Esophagus squamous epithelium (tissue), 5 donors: ENCODE data around the gene TKTL1. TPM values are rescaled to one million over a fixed set of nuclear protein-coding genes. Genes with fewer than 3 reads are reported as not detected.

Experiments used
- DNase-seq: peaks from one replicate; lab custom pipeline; 2025; lab: John Stamatoyannopoulos, UW
- H3K27ac ChIP-seq, 4 donors: fragments of 200-600 bp; sonication (generic); one replicate each; pipeline ENCODE4 v1.5.1; 2016 to 2019; ENCODE audit warnings: mild to moderate bottlenecking in 1 of 4
- H3K27me3 ChIP-seq, 4 donors: fragments of 200-600 bp; sonication (generic); 1 replicate in 3 of 4; 2 replicates in 1 of 4; pipeline versions ENCODE4 v1.5.1 to v1.6.0; 2017 to 2021; ENCODE audit warnings: antibody characterized with exemption in 1 of 4
- H3K36me3 ChIP-seq, 3 donors: fragments of 200-600 bp; sonication (generic); one replicate each; pipeline ENCODE4 v1.5.1; 2016 to 2019
- H3K4me1 ChIP-seq, 3 donors: fragments of 200-600 bp; sonication (generic); one replicate each; pipeline ENCODE4 v1.5.1; 2017 to 2019
- H3K4me3 ChIP-seq, 4 donors: fragments of 200-600 bp; sonication (generic); 1 replicate in 3 of 4; 2 replicates in 1 of 4; pipeline ENCODE4 v1.5.1; 2016 to 2019; ENCODE audit warnings: mild to moderate bottlenecking in 2 of 4, moderate library complexity in 1 of 4
- H3K9me3 ChIP-seq, 3 donors: fragments of 200-600 bp; sonication (generic); one replicate each; pipeline ENCODE4 v1.5.1; 2016 to 2019
- CTCF ChIP-seq, 6 experiments: fragments of 450-650 bp in 4 of 6; fragments of 200-600 bp in 2 of 6; sonication (generic) in 2 of 6; IDR thresholded peaks; one replicate each; pipeline ENCODE4 v1.5.1; 2016 to 2019; ENCODE audit warnings: antibody characterized with exemption in 6 of 6, mild to moderate bottlenecking in 4 of 6, moderate library complexity in 4 of 6
- POLR2A ChIP-seq, 4 donors: fragments of 450-650 bp; IDR thresholded peaks; one replicate each; pipeline ENCODE4 v1.6.1; 2017; ENCODE audit warnings: antibody characterized with exemption in 4 of 4, mild to moderate bottlenecking in 4 of 4, moderate library complexity in 3 of 4
- WGBS, 2 donors: methylation state at CpG; one replicate each; pipeline ENCODE4 v1.1.5; 2018; 5-methylcytosine and 5-hydroxymethylcytosine counted together
- intact Hi-C: fragments of 100-400 bp; cut with DNase I; formaldehyde crosslinking; loops from one replicate; pipeline ENCODE4 v1.15.0; 2022
- total RNA-seq, 4 donors: library from RNA; depleted of rRNA; stranded (reverse); fragments of >200 nt; gene quantifications; one replicate each; pipeline ENCODE4 v1.1.0, GENCODE V29; 2016
- donor health status: DM: yes; HTN: yes; CAD: no.

Gene TKTL1
- total RNA-seq, 4 donors from 2014 or later, result not detected

GRCh38 chrX:154323537-154323936 is 27.9 kb downstream of the TKTL1 start:
- DNase-seq, result no peak
- no peak overlapping the region for H3K27ac ChIP-seq
- 58 to 69% methylated on average over 4 to 6 of the region's 7 CpGs for WGBS, 2 donors
- no peaks in the 10 kb centered on the region for H3K36me3 ChIP-seq
- intact Hi-C loops, result no loop called here
- H3K27me3 ChIP-seq, result no peaks in the 10 kb centered on the region
- no peak overlapping the region for H3K4me3 ChIP-seq
- H3K4me1 ChIP-seq, result peaks cover 0 to 20% (median 6%) of the 10 kb centered on the region in 3 donors
- H3K9me3 ChIP-seq, result no peaks in the 10 kb centered on the region
- TF ChIP-seq CTCF (IDR thresholded peaks at IDR 0.05), result no peak
- no peak for TF ChIP-seq POLR2A (IDR thresholded peaks at IDR 0.05)

- WGBS, 2 donors, result 41 to 63% methylated on average over 8 of the region's 8 CpGs
- Histone ChIP-seq H3K4me3 (no peak overlapping the region), H3K4me1 (peaks cover 0 to 20% (median 6%) of the 10 kb centered on the region in 3 donors), H3K36me3 (no peaks in the 10 kb centered on the region), H3K9me3 (no peaks in the 10 kb centered on the region), H3K27ac (no peak overlapping the region), H3K27me3 (no peaks in the 10 kb centered on the region)
- TF ChIP-seq POLR2A (IDR thresholded peaks at IDR 0.05) (no peak), CTCF (IDR thresholded peaks at IDR 0.05) (no peak)
- intact Hi-C loops, result no loop called here
- DNase-seq, result no peak
Observed at GRCh38 chrX:154325541-154325940, 29.9 kb downstream of the TKTL1 start.

- 29 to 39% methylated on average over 6 to 11 of the region's 11 CpGs for WGBS, 2 donors
- Histone ChIP-seq H3K27me3 (no peaks in the 10 kb centered on the region), H3K9me3 (no peaks in the 10 kb centered on the region), H3K4me3 (no peak overlapping the region), H3K27ac (peak overlapping the region in 1 of 4 donors; percentile 9), H3K36me3 (no peaks in the 10 kb centered on the region), H3K4me1 (peaks cover 0 to 20% (median 6%) of the 10 kb centered on the region in 3 donors)
- no peak for DNase-seq
- intact Hi-C loops, result no loop called here
- TF ChIP-seq CTCF (IDR thresholded peaks at IDR 0.05) (no peak), POLR2A (IDR thresholded peaks at IDR 0.05) (no peak)
Observed at GRCh38 chrX:154327038-154327820, 31.6 kb downstream of the TKTL1 start.

- intact Hi-C loops, result no loop called here
- 93 to 100% methylated on average over 4 to 5 of the region's 5 CpGs for WGBS, 2 donors
- H3K4me1 ChIP-seq, result peaks cover 0 to 20% (median 6%) of the 10 kb centered on the region in 3 donors
- no peak for DNase-seq
- H3K36me3 ChIP-seq, result no peaks in the 10 kb centered on the region
- no peak overlapping the region for H3K27ac ChIP-seq
- no peaks in the 10 kb centered on the region for H3K9me3 ChIP-seq
- H3K4me3 ChIP-seq, result no peak overlapping the region
- TF ChIP-seq POLR2A (IDR thresholded peaks at IDR 0.05) (no peak), CTCF (IDR thresholded peaks at IDR 0.05) (no peak)
- no peaks in the 10 kb centered on the region for H3K27me3 ChIP-seq
Observed at GRCh38 chrX:154328646-154329045, 33.1 kb downstream of the TKTL1 start.

GRCh38 chrX:154329294-154329693 is 33.7 kb downstream of the TKTL1 start:
- Histone ChIP-seq H3K4me1 (peaks cover 0 to 20% (median 6%) of the 10 kb centered on the region in 3 donors), H3K4me3 (no peak overlapping the region), H3K27ac (no peak overlapping the region), H3K36me3 (no peaks in the 10 kb centered on the region), H3K9me3 (no peaks in the 10 kb centered on the region), H3K27me3 (no peaks in the 10 kb centered on the region)
- WGBS, 2 donors, result 79 to 81% methylated on average over 2 to 10 of the region's 10 CpGs
- intact Hi-C loops, result no loop called here
- no peak for DNase-seq
- TF ChIP-seq CTCF (IDR thresholded peaks at IDR 0.05) (no peak), POLR2A (IDR thresholded peaks at IDR 0.05) (no peak)
